GM10266 (cell line): ENCODE measurements around the gene WNT11.

Source experiments
- DNase-seq: peaks from one replicate; pipeline ENCODE4 v3.0.0; 2012; ENCODE audit errors: extremely low spot score
- CTCF ChIP-seq: IDR thresholded peaks from 2 replicates; pipeline ENCODE4 v1.5.1; 2012; ENCODE audit warnings: mild to moderate bottlenecking, low read depth; ENCODE audit not compliant: control insufficient read depth, insufficient read depth; ENCODE audit errors: missing control alignments

WNT11 gene

GRCh38 chr11:76248210-76248609 is 41.9 kb upstream of the WNT11 start:
- no peak for DNase-seq
- TF ChIP-seq CTCF, result peak; percentile 17

- DNase-seq, result no peak
- no peak for TF ChIP-seq CTCF
These were observed 40.8 kb upstream of the WNT11 start for GRCh38 chr11:76247091-76247490.

DNA sequence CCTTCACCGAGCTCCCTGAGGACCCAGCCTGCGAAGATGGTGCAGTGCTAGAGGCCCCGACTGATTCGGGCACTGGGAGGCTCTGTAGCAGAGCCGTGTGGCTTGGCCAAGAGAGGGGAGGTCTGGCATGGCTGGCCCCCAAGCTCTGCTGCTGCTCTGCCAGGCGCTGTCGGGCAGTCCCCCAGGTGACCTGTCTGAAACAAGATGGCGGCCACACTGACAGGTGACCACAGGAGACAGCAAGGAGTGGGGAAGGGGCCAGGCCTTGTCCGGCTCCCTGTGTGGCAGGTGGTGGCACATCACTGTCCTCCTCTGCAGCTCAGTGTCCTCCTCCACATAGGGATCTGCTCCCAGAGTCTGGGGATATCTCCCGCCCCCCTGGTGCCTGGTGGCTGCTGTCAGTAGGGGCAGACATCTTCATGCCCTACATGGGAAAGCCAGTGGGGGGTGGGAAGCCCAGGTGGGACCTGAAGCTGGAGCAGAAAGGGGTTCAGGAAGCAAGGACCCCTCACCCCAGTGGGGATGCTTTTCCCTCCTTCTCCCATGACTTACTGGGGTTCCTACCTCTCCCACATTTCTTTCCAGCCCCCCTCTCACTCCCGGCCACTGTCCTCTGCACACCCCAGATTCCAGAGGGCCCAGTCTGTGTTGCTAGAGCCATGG is 40.1 kb upstream of the WNT11 start:
- no peak for DNase-seq
- no peak for TF ChIP-seq CTCF

DNA sequence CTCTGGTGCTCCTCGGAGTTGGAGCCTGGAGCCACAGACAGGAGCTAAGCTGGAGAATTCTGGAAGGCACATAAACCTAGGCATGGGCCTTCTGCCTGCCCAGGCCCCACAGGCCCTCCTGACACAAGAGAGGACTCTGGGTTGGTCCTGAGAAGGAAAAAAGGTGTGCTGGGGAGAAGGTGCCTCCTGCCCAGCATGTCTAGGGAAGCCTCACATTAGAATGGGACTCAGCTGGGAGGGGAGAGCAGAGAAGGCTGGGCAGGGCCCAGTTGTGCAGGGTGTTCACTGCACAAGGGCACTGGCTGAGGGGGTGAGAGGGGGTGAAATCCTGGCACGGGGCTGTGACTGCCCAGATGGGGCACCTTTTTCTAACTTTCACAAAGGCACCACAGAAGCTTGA is 39.4 kb upstream of the WNT11 start:
- no peak for TF ChIP-seq CTCF
- DNase-seq, result no peak

DNA sequence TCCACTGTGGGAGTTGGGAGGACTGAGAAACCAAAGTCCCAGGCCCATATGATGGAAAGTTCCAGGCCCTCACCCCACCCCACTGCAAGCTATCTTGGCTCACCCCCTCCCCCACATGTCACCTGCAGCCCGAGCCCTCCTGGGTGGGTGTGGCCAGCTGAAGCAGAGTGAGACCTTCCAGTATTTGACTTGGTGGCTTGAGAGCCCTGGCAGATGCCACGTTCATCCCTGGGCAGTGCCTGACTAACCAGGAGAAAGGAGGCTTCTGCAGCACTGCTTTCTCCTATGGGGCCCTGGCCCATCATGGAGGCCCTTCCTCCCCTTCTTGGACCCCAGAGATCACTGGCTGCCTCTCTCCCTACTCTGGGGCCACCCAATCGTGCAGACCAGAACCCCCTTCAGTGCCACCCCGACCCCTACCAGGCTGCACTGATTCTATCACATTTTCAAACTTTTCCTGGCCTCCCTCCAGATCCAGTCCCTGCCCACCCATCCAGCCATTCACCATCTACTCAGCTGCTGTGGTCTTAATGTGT is 38.1 kb upstream of the WNT11 start:
- TF ChIP-seq CTCF, result no peak
- no peak for DNase-seq

DNA sequence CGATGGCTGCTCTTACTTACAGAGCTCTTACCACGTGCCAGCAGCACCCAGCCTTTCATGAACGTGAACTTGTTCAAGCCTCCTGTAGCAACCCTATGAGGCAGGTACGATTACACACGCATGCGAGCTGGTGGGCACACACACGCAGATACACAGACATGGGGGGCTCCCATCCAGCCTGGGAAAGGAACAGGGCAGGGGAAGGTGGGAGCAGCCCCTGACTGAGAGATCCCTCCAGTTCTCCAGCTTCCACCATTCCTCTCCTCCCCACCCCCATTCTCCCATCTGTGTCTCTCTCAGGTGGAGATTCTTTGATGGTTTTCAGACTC is 37.6 kb upstream of the WNT11 start:
- no peak for TF ChIP-seq CTCF

GRCh38 chr11:76243193-76243956 is 37.1 kb upstream of the WNT11 start:
- TF ChIP-seq CTCF, result no peak
- DNase-seq, result no peak

More for the DNA sequence above, 37.6 kb upstream of the WNT11 start:
- DNase-seq, result no peak
